K562 (cell line): ENCODE results near the gene MYADM. TPM values are rescaled to one million over a fixed set of nuclear protein-coding genes. Genes with fewer than 3 reads are reported as not detected.

Experiments used
- ATAC-seq: fragments of 200-7000 bp; cut with Tn5 transposase; 3 replicates; pipeline ENCODE4 v1.9.1; 2020; ENCODE audit warnings: moderate library complexity
- BruUV-seq: library from RNA; stranded (reverse); fragments of 400-500 nt; replicated peaks from 2 replicates; lab custom pipeline; 2021; lab: Mats Ljungman, UMichigan
- CTCF ChIA-PET: fragments of 300-600 bp; formaldehyde crosslinking; extraction: SDS; loops from one replicate; lab custom pipeline; 2021; ENCODE audit warnings: low intra/inter-chr PET ratio; lab: Yijun Ruan, JAX
- POLR2A ChIA-PET: fragments of 300-600, 350-650 bp; sonication (Branson Sonifier 250); formaldehyde crosslinking; extraction: SDS; loops from one replicate; lab custom pipeline; 2021; ENCODE audit warnings: antibody characterized with exemption, inconsistent platforms; lab: Yijun Ruan, JAX
- DNase-seq, 4 experiments: peaks; one replicate each; pipeline versions ENCODE4 v3.0.0 to v3.0.0-alpha.2; 2011 to 2018; ENCODE audit warnings: low spot score in 3 of 4, mixed read lengths in 3 of 4; ENCODE audit errors: extremely low read depth in 1 of 4
- FAIRE-seq: peaks from 2 replicates; lab custom pipeline; 2011; peaks lifted over from hg19 to GRCh38; lab: Jason Lieb, UNC
- H2AFZ ChIP-seq: 2 replicates; pipeline ENCODE4 v1.6.0; 2011; ENCODE audit warnings: low read depth, low read length, control low read depth, inconsistent platforms
- H3K27ac ChIP-seq: fragments of 200-600 bp; 3 replicates; pipeline ENCODE4 v1.8.0; 2011; ENCODE audit warnings: low read depth, mild to moderate bottlenecking, control low read depth, inconsistent platforms, low read length, moderate library complexity, mixed read lengths; ENCODE audit errors: extremely low read depth
- H3K27me3 ChIP-seq, 2 experiments: fragments of 300-600 bp in 1 of 2; 2 replicates in 1 of 2; 3 replicates in 1 of 2; pipeline versions ENCODE4 v1.6.0 to v1.8.0; 2011; ENCODE audit warnings: inconsistent platforms in 2 of 2, low read length in 2 of 2, mild to moderate bottlenecking in 1 of 2, mixed read lengths in 1 of 2, moderate library complexity in 1 of 2; ENCODE audit not compliant: control insufficient read depth in 2 of 2, insufficient read depth in 2 of 2
- H3K36me3 ChIP-seq: fragments of 300-600 bp; 3 replicates; pipeline ENCODE4 v1.8.0; 2011; ENCODE audit warnings: mild to moderate bottlenecking, low read length, inconsistent platforms; ENCODE audit not compliant: control insufficient read depth, insufficient read depth
- H3K4me1 ChIP-seq, 2 experiments: fragments of 200-600 bp in 1 of 2; replicated peaks in 1 of 2; 2 replicates in 1 of 2; 3 replicates in 1 of 2; pipeline versions ENCODE4 v1.5.1 to v1.8.0; 2011; ENCODE audit warnings: inconsistent platforms in 2 of 2, low read length in 2 of 2, mild to moderate bottlenecking in 1 of 2, mixed read lengths in 1 of 2, moderate library complexity in 1 of 2; ENCODE audit not compliant: control insufficient read depth in 2 of 2, insufficient read depth in 2 of 2
- H3K4me2 ChIP-seq: 2 replicates; pipeline ENCODE4 v1.6.1; 2011; ENCODE audit warnings: low read length, control low read depth, inconsistent platforms, mixed read lengths; ENCODE audit not compliant: insufficient read depth
- H3K4me3 ChIP-seq: fragments of 200-600 bp; sonication (generic), shearing (Covaris generic); 2 replicates; pipeline ENCODE4 v1.5.1; 2016; ENCODE audit warnings: control low read depth, inconsistent platforms
- H3K79me2 ChIP-seq: fragments of 200-600 bp; 3 replicates; pipeline ENCODE4 v1.8.0; 2011; ENCODE audit warnings: low read length, inconsistent platforms; ENCODE audit not compliant: control insufficient read depth, insufficient read depth
- H3K9ac ChIP-seq, 2 experiments: 2 replicates each; pipeline versions ENCODE4 v1.6.0 to v1.6.1; 2011; ENCODE audit warnings: low read depth in 2 of 2, low read length in 2 of 2, control low read depth in 1 of 2, inconsistent platforms in 1 of 2, mild to moderate bottlenecking in 1 of 2, mixed read lengths in 1 of 2; ENCODE audit not compliant: insufficient read depth in 1 of 2
- H3K9me1 ChIP-seq: one replicate; pipeline ENCODE4 v1.6.0; 2011; ENCODE audit warnings: inconsistent platforms, mild to moderate bottlenecking, low read length, moderate library complexity; ENCODE audit not compliant: control insufficient read depth, insufficient read depth
- H3K9me3 ChIP-seq: replicated peaks from 2 replicates; pipeline ENCODE4 v1.5.1; 2011; ENCODE audit warnings: low read depth, low read length, inconsistent platforms; ENCODE audit not compliant: control insufficient read depth, insufficient read depth
- H4K20me1 ChIP-seq: replicated peaks from 2 replicates; pipeline ENCODE4 v1.6.1; 2011; ENCODE audit warnings: low read length, inconsistent platforms, mixed read lengths; ENCODE audit not compliant: control insufficient read depth, insufficient read depth
- ADNP ChIP-seq: fragments of 200-800 bp; sonication (Bioruptor generic); IDR thresholded peaks from 2 replicates; pipeline ENCODE4 v1.6.1; 2016; ENCODE audit warnings: missing genetic modification characterization, missing compliant biosample characterization
- CSDE1 ChIP-seq, 2 experiments: fragments of 450-650 bp; IDR thresholded peaks; 2 replicates each; pipeline ENCODE4 v1.6.1; 2016; ENCODE audit warnings: mild to moderate bottlenecking in 1 of 2
- DPF2 ChIP-seq: fragments of 450-650 bp; IDR thresholded peaks from 2 replicates; pipeline ENCODE4 v1.6.1; 2016
- MAFG ChIP-seq: fragments of 450-650 bp; conservative IDR thresholded peaks from 2 replicates; pipeline ENCODE4 v1.6.1; 2016; ENCODE audit warnings: missing genetic modification characterization, missing compliant biosample characterization
- PATZ1 ChIP-seq: fragments of 250-450 bp; sonication (Bioruptor Pico); IDR thresholded peaks from 2 replicates; pipeline ENCODE4 v1.5.0; 2020; ENCODE audit warnings: mild to moderate bottlenecking, borderline replicate concordance
- TARDBP ChIP-seq: fragments of 450-650 bp; IDR thresholded peaks from 2 replicates; pipeline ENCODE4 v1.6.1; 2016
- ZBTB7A ChIP-seq: IDR thresholded peaks from 2 replicates; pipeline ENCODE4 v1.6.1; 2011; ENCODE audit warnings: low read depth, mild to moderate bottlenecking, low read length, moderate library complexity, borderline replicate concordance; ENCODE audit not compliant: control insufficient read depth
- WGBS: fragments of 100-300 bp; shearing (Covaris generic); methylation state at CpG from one replicate; pipeline ENCODE4 v1.1.6; 2016; ENCODE audit warnings: low coverage, mixed read lengths; ENCODE audit not compliant: insufficient coverage; ENCODE audit errors: missing lambda C conversion rate; 5-methylcytosine and 5-hydroxymethylcytosine counted together
- in situ Hi-C: fragments of 300-500 bp; cut with MboI; formaldehyde crosslinking; loops from 4 replicates; pipeline ENCODE4 v1.15.0; 2018; ENCODE audit warnings: inconsistent platforms, mixed read lengths
- intact Hi-C: fragments of 100-400 bp; cut with micrococcal nuclease; formaldehyde crosslinking; loops from 2 replicates; pipeline ENCODE4 v1.14.2; 2022
- polyA plus RNA-seq, 8 experiments: library from polyadenylated mRNA; depleted of rRNA in 4 of 8; stranded (reverse) in 5 of 8; unstranded in 3 of 8; fragments of >200 nt; fragmentation: Nextera tagmentation in 2 of 8; fragmentation: Illumina TruSeq in 1 of 8; extraction: Ambion mirVana in 2 of 8; extraction: Trizol in 1 of 8; gene quantifications; 2 replicates each; pipeline versions ENCODE4 v1.2.1 to v1.2.3, GENCODE V29; 2011 to 2014; ENCODE audit warnings: inconsistent platforms in 1 of 8, missing spikeins in 1 of 8
- total RNA-seq, 7 experiments: library from RNA; depleted of rRNA in 6 of 7; stranded (reverse); fragments of >200 nt in 6 of 7; fragmentation: Illumina TruSeq in 2 of 7; extraction: Trizol in 2 of 7; gene quantifications; 2 replicates each; pipeline versions ENCODE4 v1.2.1 to v1.2.3, GENCODE V29; 2011 to 2021; ENCODE audit warnings: low replicate concordance in 1 of 7

MYADM gene
- total and polyA plus RNA-seq, 9 of the 15 experiments (the other 6 are each of a cell fraction or from before 2014, with no cell fraction given) = 4.5 to 70.3 (median 14.4) TPM

- TF ChIP-seq PATZ1 (CRISPR knock-in tag) = no peak
- TF ChIP-seq DPF2 = no peak
- no peak for TF ChIP-seq CSDE1 (IDR thresholded peaks at IDR 0.05)
- no peak for TF ChIP-seq ADNP
- TF ChIP-seq, all 486 proteins: peak for 0
Measured at GRCh38 chr19:53864308-53864836, 3.3 kb upstream of the MYADM start (continued).

DNA sequence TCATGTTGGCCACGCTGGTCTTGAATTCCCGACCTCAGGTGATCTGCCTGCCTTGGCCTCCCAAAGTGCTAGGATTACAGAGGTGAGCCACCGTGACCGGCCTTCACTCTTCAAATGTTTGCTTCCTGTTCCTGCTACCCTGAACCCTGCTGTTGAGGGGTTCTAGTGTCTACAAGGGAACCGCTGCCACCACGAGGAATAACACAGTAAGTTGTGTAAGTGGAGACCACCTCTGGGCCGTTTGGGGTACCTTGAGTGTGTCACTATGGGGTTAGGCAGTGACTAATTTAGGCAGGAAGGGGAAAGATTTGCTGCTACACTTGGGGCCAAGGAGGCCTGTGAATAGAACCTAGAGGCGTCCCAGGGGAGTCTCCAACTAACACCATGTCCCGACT lies 2.2 kb upstream of the MYADM start:
- H3K27me3 ChIP-seq = peaks cover 11 to 24% of the 10 kb centered on the region in 2 experiments; a peak in 3 of 5 replicates
- no peak overlapping the region for H3K27ac ChIP-seq
- peaks cover 4% of the 10 kb centered on the region for H3K9me1 ChIP-seq
- H3K9me3 ChIP-seq = no peaks in the 10 kb centered on the region
- peak overlapping the region; percentile 5; the same call in 1 of the 2 replicates for H2AFZ ChIP-seq
- H3K4me3 ChIP-seq = no peak overlapping the region
- POLR2A ChIA-PET = interaction anchor here (0.7 kb wide), 1 partner anchor 10 kb away, joined by 3 read pairs; no protein-coding TSS in a partner anchor
- CTCF ChIA-PET = no interaction called here
- no peak for ATAC-seq
- H3K79me2 ChIP-seq = peaks cover 19% of the 10 kb centered on the region
- intact Hi-C loops = no loop called here
- no peak overlapping the region for H3K4me2 ChIP-seq
- WGBS = 35% methylated on average over 9 of the region's 9 CpGs
- no peak for TF ChIP-seq TARDBP
- 0 out of 2 replicates have a peak, but pooled peaks have one; percentile 2 for TF ChIP-seq MAFG (tag)
- 0 out of 2 replicates have a peak, but pooled peaks have one; percentile 13 for TF ChIP-seq ZBTB7A
- peaks cover 1% of the 10 kb centered on the region; the same call in 2 of the 3 replicates for H3K36me3 ChIP-seq
- peaks cover 15 to 39% of the 10 kb centered on the region in 2 experiments; a peak in 4 of 5 replicates for H3K4me1 ChIP-seq
- no TSS peak for BruUV-seq
- in situ Hi-C loops = no loop called here
- no peak for FAIRE-seq
- peak overlapping the region in 1 of 2 experiments; percentile 79; a peak in 1 of 4 replicates for H3K9ac ChIP-seq
- 0 out of 2 replicates have a peak, but pooled peaks cover 5% of the 10 kb centered on the region for H4K20me1 ChIP-seq
- DNase-seq = no peak
